Raji (cell line): ENCODE measurements around the gene EPS8.

ENCODE experiments used
- POLR2A ChIP-seq: IDR thresholded peaks from 2 replicates; pipeline ENCODE4 v1.6.1; 2011; ENCODE audit warnings: low read depth, low read length, control low read depth; ENCODE audit not compliant: insufficient read depth

The EPS8 gene

DNA sequence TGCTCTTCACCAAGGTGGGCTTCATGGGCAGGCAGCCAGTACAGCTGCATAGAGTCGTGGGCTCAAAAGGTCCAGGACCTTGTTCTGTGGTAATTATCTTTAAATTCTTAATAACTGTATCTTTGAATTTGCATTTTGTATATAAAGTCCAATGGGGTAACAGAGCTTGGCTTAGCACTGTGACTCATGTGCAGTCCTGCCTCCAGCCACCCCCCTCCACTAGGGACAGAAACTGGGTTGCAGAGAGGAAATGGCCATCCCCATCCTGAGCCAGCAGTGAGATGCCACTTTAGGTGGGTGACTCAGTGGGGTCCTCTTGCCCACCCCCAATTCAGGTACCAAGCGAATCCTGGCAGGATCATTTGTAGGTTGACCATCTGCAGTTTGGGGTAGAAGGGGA lies 48.1 kb downstream of the EPS8 start:
- no peak for TF ChIP-seq POLR2A

- no peak for TF ChIP-seq POLR2A
Measured at GRCh38 chr12:15738438-15739015, 50.7 kb downstream of the EPS8 start.

DNA sequence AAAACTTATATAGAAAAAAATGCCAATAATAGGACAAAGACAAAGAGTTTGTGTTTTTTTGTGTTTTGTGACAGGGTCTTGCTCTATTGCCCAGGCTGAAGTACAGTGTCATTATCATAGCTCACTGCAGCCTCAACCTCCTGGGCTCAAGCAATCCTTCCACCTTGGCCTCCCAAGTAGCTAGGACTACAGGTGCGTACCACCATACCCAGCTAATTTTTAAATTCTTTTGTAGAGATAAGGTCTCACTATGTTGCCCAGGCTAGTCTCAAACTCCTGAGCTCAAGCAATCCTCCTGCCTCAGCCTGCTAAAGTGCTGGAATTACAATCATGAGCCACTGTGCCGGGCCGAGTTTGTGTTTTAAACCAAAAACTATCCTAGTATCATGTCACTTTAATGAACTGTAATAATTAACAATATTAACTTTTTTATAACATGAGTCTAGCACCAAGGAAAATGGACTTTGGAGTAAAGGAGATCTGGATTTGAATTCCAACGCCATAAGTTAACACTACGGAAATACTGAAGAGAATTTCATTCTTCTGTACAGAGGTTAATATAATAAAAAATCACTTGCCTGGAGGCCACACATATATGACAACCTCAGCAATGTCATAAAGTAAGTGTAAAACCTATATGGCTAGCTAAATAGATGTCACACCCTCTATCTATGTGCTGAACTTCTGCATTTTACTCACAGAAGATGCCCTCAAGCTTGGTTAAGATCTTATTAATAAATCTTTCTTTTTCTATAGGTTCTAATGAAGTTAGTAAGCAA lies 53.2 kb downstream of the EPS8 start:
- no peak for TF ChIP-seq POLR2A

DNA sequence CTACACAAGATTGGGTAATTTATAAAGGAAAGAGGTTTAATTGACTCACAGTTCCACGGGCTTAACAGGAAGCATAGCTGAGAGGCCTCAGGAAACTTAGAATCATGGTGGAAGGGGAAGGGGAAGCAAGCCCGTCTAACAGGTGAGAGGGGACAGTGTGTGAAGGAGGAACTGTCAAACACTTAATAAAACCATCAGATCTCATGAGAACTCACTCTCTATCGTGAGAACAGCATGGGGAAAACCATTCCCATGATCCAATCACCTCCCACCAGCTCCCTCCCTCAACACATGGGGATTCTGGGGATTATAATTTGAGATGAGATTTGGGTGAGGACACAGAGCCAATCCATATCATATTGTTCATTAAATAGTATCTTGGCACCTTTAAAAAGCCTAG lies 56.1 kb downstream of the EPS8 start:
- no peak for TF ChIP-seq POLR2A

GRCh38 chr12:15732341-15733061 lies 56.7 kb downstream of the EPS8 start:
- no peak for TF ChIP-seq POLR2A

DNA sequence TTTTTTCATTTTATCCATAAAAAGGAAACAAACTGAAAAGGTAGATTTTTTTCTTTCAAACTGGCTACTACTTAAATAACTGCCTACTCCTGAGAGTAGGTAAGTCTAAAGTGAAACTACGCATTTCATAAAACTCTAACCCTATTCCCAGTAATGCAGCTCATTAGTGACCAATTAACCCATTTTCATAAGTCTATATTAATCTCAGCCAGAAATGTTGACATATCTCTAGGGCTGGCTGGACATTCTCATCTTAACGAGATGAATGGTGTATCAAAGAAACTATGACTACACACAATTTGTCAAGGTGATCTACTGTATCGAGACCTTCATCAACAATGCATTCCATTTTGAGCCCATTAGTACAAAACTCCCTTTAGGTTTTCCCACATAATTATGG lies 57.2 kb downstream of the EPS8 start:
- no peak for TF ChIP-seq POLR2A

GRCh38 chr12:15729097-15729496 lies 60.1 kb downstream of the EPS8 start:
- no peak for TF ChIP-seq POLR2A

DNA sequence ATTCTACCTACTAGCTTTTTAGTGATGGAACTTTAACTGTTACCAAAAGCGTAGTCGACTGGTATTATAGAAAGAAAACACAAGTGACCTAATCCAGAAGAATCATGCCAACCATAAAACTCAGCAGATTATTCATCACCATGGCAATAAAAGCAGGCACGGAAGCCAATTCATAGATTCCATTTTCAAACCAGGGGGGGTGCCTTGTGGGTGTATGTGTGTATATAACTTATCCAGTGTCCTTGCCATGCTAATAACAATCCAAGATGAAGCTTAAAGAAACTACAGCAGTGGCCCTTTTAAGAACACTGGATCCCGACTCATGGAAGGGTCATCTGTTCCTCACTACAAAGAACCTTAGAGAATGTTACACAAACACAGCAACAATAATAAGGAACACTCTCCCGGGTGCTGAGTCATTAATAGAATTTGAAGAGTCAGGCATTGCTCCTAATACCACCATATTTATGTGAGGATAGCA lies 61.0 kb downstream of the EPS8 start:
- no peak for TF ChIP-seq POLR2A

GRCh38 chr12:15726878-15727150 lies 62.4 kb downstream of the EPS8 start:
- no peak for TF ChIP-seq POLR2A

GRCh38 chr12:15726027-15726877 lies 62.9 kb downstream of the EPS8 start:
- no peak for TF ChIP-seq POLR2A

GRCh38 chr12:15722951-15723350 lies 66.2 kb downstream of the EPS8 start:
- no peak for TF ChIP-seq POLR2A

DNA sequence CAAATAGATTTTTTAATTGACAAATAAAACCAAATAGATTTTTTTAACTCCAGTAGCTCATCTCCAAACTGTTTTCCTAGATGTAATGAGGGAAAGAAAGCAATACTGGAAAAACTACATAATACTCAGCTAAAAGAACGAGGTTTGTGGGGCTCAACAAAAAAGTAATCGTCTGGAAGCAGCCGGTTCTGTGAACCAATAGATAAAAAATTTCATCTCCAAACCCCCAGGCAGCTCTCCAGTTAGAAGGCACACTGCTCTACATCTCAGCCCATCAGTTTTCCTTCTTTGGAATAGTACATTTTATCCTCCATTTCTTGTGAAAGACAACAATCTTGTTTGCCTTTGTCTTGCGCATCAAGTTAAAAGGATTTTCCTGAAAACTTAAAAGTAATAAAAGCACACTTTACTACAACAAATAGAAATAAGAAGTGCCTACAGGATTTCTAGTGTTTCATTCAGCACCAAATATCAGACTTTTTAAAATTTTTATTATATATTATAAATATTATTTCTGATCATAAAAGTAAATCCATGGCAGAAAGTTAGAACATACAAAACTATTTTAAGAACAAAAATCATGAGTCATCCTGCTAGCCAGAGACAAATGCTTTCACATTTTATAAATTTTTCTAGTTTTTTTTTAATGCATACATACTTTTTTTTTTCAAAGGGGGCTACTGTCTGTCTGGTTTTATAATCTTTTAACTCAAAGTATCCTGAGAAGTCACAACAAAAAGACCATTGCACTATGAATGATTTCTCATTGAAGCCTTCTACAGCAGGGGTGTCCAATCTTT lies 67.7 kb downstream of the EPS8 start:
- TF ChIP-seq POLR2A, result no peak

- no peak for TF ChIP-seq POLR2A
Measured at GRCh38 chr12:15720295-15720694, 68.9 kb downstream of the EPS8 start.

DNA sequence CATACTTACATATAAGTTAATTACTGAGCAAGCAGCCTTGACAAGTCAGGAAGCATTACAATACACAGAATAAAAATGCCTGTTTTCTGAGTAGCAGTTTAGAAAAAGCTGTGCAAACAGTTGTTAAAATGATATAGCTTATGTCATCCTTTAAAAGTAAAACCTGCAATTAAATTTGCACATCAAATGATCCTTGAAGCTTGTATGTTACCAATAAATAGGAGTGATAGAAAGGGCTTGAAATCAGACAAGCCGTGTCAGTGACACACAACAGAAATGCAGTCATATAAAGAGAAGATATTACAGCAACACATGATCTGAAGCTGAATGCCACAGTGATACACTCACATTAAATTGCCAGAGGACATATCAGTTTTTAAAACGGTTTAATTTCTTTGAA lies 70.0 kb downstream of the EPS8 start:
- TF ChIP-seq POLR2A, result no peak
